Erythroblast (primary cell): ENCODE data around the gene JAM2.

Source experiments
- GATA1 ChIP-seq: IDR thresholded peaks from 2 replicates; pipeline ENCODE4 v1.6.1; 2011; ENCODE audit warnings: low read depth, mild to moderate bottlenecking, control low read depth, low read length, moderate library complexity
- POLR2A ChIP-seq: IDR thresholded peaks from 2 replicates; pipeline ENCODE4 v1.6.1; 2011; ENCODE audit warnings: mild to moderate bottlenecking, low read length

GRCh38 chr21:25589887-25590286, 49.2 kb upstream of the JAM2 start:
- TF ChIP-seq POLR2A = no peak
- TF ChIP-seq GATA1 = no peak
